Liver (tissue), 9 donors: ENCODE results near the gene PCBP4. TPM values are rescaled to one million over a fixed set of nuclear protein-coding genes. Genes with fewer than 3 reads are reported as not detected.

ENCODE experiments used
- DNase-seq: peaks from one replicate; pipeline ENCODE4 v3.0.0-alpha.2; 2017; ENCODE audit warnings: low spot score
- H3K27ac ChIP-seq, 2 donors: one replicate each; pipeline ENCODE4 v1.7.0; 2013; ENCODE audit warnings: inconsistent platforms in 2 of 2, low read length in 2 of 2, control low read depth in 1 of 2, low read depth in 1 of 2, mild to moderate bottlenecking in 1 of 2
- H3K27me3 ChIP-seq, 4 donors: one replicate each; pipeline versions ENCODE4 v1.6.1 to v1.7.0; 2013; ENCODE audit warnings: low read length in 3 of 4, inconsistent platforms in 1 of 4, mild to moderate bottlenecking in 1 of 4, moderate library complexity in 1 of 4; ENCODE audit not compliant: control insufficient read depth in 4 of 4, insufficient read depth in 4 of 4
- H3K36me3 ChIP-seq, 4 donors: one replicate each; pipeline versions ENCODE4 v1.6.1 to v1.7.0; 2013; ENCODE audit warnings: low read length in 3 of 4, mild to moderate bottlenecking in 3 of 4, low read depth in 1 of 4, moderate library complexity in 1 of 4; ENCODE audit not compliant: control insufficient read depth in 4 of 4, insufficient read depth in 3 of 4
- H3K4me1 ChIP-seq, 4 donors: one replicate each; pipeline versions ENCODE4 v1.6.1 to v1.7.0; 2013; ENCODE audit warnings: low read length in 3 of 4, mild to moderate bottlenecking in 3 of 4, moderate library complexity in 1 of 4; ENCODE audit not compliant: control insufficient read depth in 4 of 4, insufficient read depth in 4 of 4
- H3K4me3 ChIP-seq, 3 donors: one replicate each; pipeline versions ENCODE4 v1.6.1 to v1.7.0; 2013; ENCODE audit warnings: low read length in 3 of 3, control low read depth in 1 of 3, low read depth in 1 of 3, mild to moderate bottlenecking in 1 of 3
- H3K9ac ChIP-seq, 2 donors: one replicate each; pipeline ENCODE4 v1.7.0; 2013; ENCODE audit warnings: low read length in 2 of 2, mild to moderate bottlenecking in 2 of 2, moderate library complexity in 2 of 2, control low read depth in 1 of 2, low read depth in 1 of 2
- H3K9me3 ChIP-seq, 4 donors: one replicate each; pipeline versions ENCODE4 v1.6.1 to v1.7.0; 2013; ENCODE audit warnings: low read length in 3 of 4; ENCODE audit not compliant: control insufficient read depth in 4 of 4
- ATF3 ChIP-seq: IDR thresholded peaks from 2 replicates; pipeline ENCODE4 v1.6.1; 2016; ENCODE audit warnings: antibody characterized with exemption
- CTCF ChIP-seq: fragments of 150-350 bp; IDR thresholded peaks from 2 replicates; pipeline ENCODE4 v1.5.1; 2017; ENCODE audit warnings: improper control_type of control experiment, low read depth, low read length; ENCODE audit not compliant: missing input control
- HNF4A ChIP-seq, 2 donors: conservative IDR thresholded peaks; 2 replicates each; pipeline ENCODE4 v1.6.1; 2016; ENCODE audit warnings: antibody characterized with exemption in 2 of 2, mild to moderate bottlenecking in 2 of 2
- JUND ChIP-seq, 2 donors: IDR thresholded peaks; 2 replicates each; pipeline ENCODE4 v1.6.1; 2016; ENCODE audit warnings: antibody characterized with exemption in 2 of 2
- REST ChIP-seq: IDR thresholded peaks from 2 replicates; pipeline ENCODE4 v1.6.1; 2016; ENCODE audit warnings: antibody characterized with exemption, mild to moderate bottlenecking
- WGBS: extraction: QIAGEN DNeasy Blood & Tissue Kit; methylation state at CpG from one replicate; pipeline ENCODE4 v1.1.7; 2013; 5-methylcytosine and 5-hydroxymethylcytosine counted together
- polyA plus RNA-seq, 2 donors: library from polyadenylated mRNA; stranded (reverse) in 1 of 2; unstranded in 1 of 2; fragments of 200-250 nt in 1 of 2; fragments of >200 nt in 1 of 2; fragmentation: Nextera tagmentation in 1 of 2; extraction: Ambion mirVana in 1 of 2; gene quantifications; one replicate each; pipeline versions ENCODE4 v1.2.1 to v1.2.3, GENCODE V29; 2013 to 2015
- total RNA-seq, 2 donors: library from RNA; depleted of rRNA; stranded (reverse); fragments of >200 nt; gene quantifications; one replicate each; pipeline ENCODE4 v1.2.3, GENCODE V29; 2014
- donor health status: healthy.
- donor health status: healthy.
- donor health status: healthy.
- donor health status: healthy.
- donor health status: healthy.

Gene PCBP4
- total and polyA plus RNA-seq, 4 donors: 2.7 to 7.9 (median 4.5) TPM

- Histone ChIP-seq H3K36me3 (no peaks in the 10 kb centered on the region), H3K9me3 (no peaks in the 10 kb centered on the region), H3K4me3 (no peak overlapping the region), H3K9ac (no peak overlapping the region), H3K27me3 (no peaks in the 10 kb centered on the region), H3K27ac (no peak overlapping the region), H3K4me1 (peaks cover 5 to 25% (median 21%) of the 10 kb centered on the region in 4 donors)
- DNase-seq: no peak
- TF ChIP-seq ATF3 (no peak), REST (no peak), CTCF (no peak), HNF4A (conservative IDR thresholded peaks at IDR 0.05) (no peak), JUND (IDR thresholded peaks at IDR 0.05) (no peak)
- 87% methylated on average over 4 of the region's 4 CpGs for WGBS
Measured at GRCh38 chr3:51964521-51964920, 2.7 kb downstream of the PCBP4 start.

GRCh38 chr3:51963951-51964451 is 3.3 kb downstream of the PCBP4 start:
- 89% methylated on average over 12 of the region's 12 CpGs for WGBS
- Histone ChIP-seq H3K27ac (no peak overlapping the region), H3K4me3 (no peak overlapping the region), H3K9me3 (no peaks in the 10 kb centered on the region), H3K27me3 (no peaks in the 10 kb centered on the region), H3K36me3 (no peaks in the 10 kb centered on the region), H3K4me1 (peaks cover 5 to 25% (median 21%) of the 10 kb centered on the region in 4 donors), H3K9ac (no peak overlapping the region)
- DNase-seq: no peak
- TF ChIP-seq REST: no peak
